ENCODE results near the gene UTF1.

Gene UTF1

GRCh38 chr10:133245439-133246235 is 15.6 kb downstream of the UTF1 start:
- Histone ChIP-seq H3K4me3 (ENCODE audit: low read length) (no peak overlapping the region), H3K27me3 (ENCODE audit: control insufficient read depth, insufficient read depth, low read length) (peaks cover 62% of the 10 kb centered on the region), H3K4me2 (ENCODE audit: low read length) (no peak overlapping the region), H3K9me3 (replicated peaks; ENCODE audit: low read length) (no peaks in the 10 kb centered on the region), H3K36me3 (ENCODE audit: insufficient read depth, low read length) (no peaks in the 10 kb centered on the region), H3K4me1 (ENCODE audit: control insufficient read depth, insufficient read depth, low read length) (no peaks in the 10 kb centered on the region), H3K9ac (ENCODE audit: low read depth, low read length) (no peak overlapping the region)

DNA sequence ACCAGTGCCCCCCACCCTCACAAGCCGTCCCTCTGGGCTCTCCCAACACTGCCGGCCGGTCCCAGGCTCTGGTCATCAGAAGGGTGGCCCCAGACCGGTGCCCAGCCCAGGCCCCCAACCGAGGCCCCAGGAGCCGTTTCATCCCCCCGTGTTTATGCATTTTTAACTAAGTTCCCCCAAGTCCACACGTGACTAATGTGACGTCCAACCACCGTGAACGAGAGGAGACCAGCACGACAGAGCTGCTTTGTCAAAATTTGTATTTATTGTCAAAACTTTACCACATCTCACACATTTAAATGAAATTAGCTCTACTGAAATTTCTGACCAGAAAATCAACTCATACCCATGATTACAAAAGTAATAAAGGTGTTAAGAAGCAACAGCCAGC is 16.2 kb downstream of the UTF1 start:
- no peak overlapping the region for H3K4me3 ChIP-seq (ENCODE audit: low read length)
- H3K36me3 ChIP-seq (ENCODE audit: insufficient read depth, low read length) = no peaks in the 10 kb centered on the region
- H3K27me3 ChIP-seq (ENCODE audit: control insufficient read depth, insufficient read depth, low read length) = peaks cover 56% of the 10 kb centered on the region
- no peaks in the 10 kb centered on the region for H3K9me3 ChIP-seq (replicated peaks; ENCODE audit: low read length)
- no peaks in the 10 kb centered on the region for H3K4me1 ChIP-seq (ENCODE audit: control insufficient read depth, insufficient read depth, low read length)
- H3K9ac ChIP-seq (ENCODE audit: low read depth, low read length) = no peak overlapping the region
- H3K4me2 ChIP-seq (ENCODE audit: low read length) = no peak overlapping the region

DNA sequence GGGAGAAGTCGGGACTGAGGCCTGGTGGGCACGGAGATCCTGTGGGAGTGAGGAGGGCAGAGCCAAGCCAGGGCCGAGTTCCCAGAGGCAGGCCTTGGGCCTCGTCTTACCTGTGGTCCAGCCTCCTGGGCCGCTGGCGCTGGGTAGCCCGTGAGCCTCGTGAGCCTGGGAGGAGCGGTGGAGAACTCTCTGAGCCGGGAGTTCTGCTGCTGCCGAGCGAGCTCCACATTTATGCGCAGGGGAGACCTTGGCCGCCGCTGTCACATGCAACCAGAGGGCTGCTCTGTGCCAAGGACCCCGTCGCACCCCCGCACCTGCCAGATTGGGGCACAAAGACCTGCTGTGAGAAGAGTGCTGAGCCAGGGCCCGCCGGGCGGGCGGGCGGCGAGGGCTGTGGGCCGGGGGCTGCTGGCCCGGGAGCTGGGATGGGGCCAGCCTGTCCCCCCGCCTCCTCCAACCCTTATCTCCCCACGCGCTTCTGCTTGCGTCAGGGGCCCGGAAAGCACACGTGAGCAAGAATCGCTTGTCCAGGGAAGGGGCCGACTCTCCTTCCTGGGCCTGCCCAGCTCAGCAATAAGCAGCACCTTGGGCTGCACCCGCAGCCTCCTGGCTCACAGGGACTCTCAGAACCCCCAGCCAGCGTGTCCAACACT is 17.8 kb downstream of the UTF1 start:
- Histone ChIP-seq H3K4me2 (ENCODE audit: low read length) (no peak overlapping the region), H3K27me3 (ENCODE audit: control insufficient read depth, insufficient read depth, low read length) (peaks cover 44% of the 10 kb centered on the region), H3K9ac (ENCODE audit: low read depth, low read length) (no peak overlapping the region), H3K36me3 (ENCODE audit: insufficient read depth, low read length) (no peaks in the 10 kb centered on the region), H3K4me3 (ENCODE audit: low read length) (no peak overlapping the region), H3K9me3 (replicated peaks; ENCODE audit: low read length) (no peaks in the 10 kb centered on the region), H3K4me1 (ENCODE audit: control insufficient read depth, insufficient read depth, low read length) (no peaks in the 10 kb centered on the region)

DNA sequence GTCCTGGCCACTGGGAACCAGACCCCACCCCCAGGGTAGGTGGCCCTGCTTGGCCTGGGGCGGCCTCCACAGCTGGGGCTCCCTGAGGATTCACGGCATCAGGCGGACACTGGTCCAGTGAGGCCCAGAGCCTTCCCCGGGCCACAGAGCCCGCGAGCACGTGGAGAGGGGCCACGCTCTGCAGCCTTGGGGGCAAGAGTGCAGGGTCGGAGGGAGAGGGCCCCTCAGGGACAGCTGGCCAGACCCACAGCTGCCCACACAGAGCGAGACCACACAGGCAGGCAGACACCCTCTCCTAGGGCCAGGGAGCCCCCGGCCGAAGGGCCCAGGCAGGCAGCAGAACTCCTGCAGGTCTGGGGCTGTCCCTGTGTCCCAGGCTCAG is 18.3 kb downstream of the UTF1 start:
- H3K9me3 ChIP-seq (replicated peaks; ENCODE audit: low read length) = no peaks in the 10 kb centered on the region
- no peak overlapping the region for H3K9ac ChIP-seq (ENCODE audit: low read depth, low read length)
- H3K27me3 ChIP-seq (ENCODE audit: control insufficient read depth, insufficient read depth, low read length) = peaks cover 39% of the 10 kb centered on the region
- no peak overlapping the region for H3K4me2 ChIP-seq (ENCODE audit: low read length)
- no peaks in the 10 kb centered on the region for H3K36me3 ChIP-seq (ENCODE audit: insufficient read depth, low read length)
- H3K4me1 ChIP-seq (ENCODE audit: control insufficient read depth, insufficient read depth, low read length) = no peaks in the 10 kb centered on the region
- H3K4me3 ChIP-seq (ENCODE audit: low read length) = no peak overlapping the region

GRCh38 chr10:133249094-133249780 is 19.2 kb downstream of the UTF1 start:
- no peak overlapping the region for H3K4me3 ChIP-seq (ENCODE audit: low read length)
- H3K9ac ChIP-seq (ENCODE audit: low read depth, low read length) = no peak overlapping the region
- H3K4me1 ChIP-seq (ENCODE audit: control insufficient read depth, insufficient read depth, low read length) = no peaks in the 10 kb centered on the region
- H3K9me3 ChIP-seq (replicated peaks; ENCODE audit: low read length) = no peaks in the 10 kb centered on the region
- peaks cover 30% of the 10 kb centered on the region for H3K27me3 ChIP-seq (ENCODE audit: control insufficient read depth, insufficient read depth, low read length)
- H3K4me2 ChIP-seq (ENCODE audit: low read length) = no peak overlapping the region
- H3K36me3 ChIP-seq (ENCODE audit: insufficient read depth, low read length) = no peaks in the 10 kb centered on the region

DNA sequence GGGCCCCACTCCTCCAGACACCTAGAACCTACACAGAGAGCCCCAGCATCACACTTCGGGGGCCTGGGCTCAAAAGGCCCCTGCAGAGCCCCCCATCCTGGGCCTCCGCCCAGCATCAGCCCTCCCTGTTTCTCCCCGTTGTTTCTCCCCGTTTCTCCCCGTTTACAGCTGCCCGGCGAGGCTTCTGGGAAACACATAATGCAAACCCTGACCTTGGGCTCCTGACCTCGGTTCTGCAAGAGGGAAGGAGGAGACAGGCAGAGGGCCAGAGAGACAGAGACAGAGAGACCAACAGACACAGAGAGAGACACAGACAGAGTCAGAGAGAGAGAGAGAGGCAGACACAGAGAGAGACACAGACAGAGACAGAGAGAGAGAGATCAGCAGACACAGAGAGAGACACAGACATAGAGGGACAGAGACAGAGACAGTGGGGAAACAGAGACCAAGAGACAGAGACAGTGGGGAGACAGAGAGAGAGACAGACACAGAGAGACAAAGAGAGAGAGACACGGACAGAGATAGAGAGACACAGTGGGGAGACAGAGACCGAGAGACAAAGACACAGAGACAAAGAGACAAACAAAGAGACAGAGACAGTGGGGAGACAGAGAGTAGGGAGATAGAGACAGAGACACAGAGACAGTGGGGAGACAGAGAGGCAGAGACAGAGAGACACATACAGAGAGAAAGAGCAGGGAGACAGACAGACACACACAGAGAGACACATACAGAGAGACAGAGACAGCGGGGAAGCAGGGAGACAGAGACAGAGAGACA is 20.1 kb downstream of the UTF1 start:
- Histone ChIP-seq H3K4me2 (ENCODE audit: low read length) (no peak overlapping the region), H3K9ac (ENCODE audit: low read depth, low read length) (no peak overlapping the region), H3K4me3 (ENCODE audit: low read length) (no peak overlapping the region), H3K4me1 (ENCODE audit: control insufficient read depth, insufficient read depth, low read length) (no peaks in the 10 kb centered on the region), H3K27me3 (ENCODE audit: control insufficient read depth, insufficient read depth, low read length) (peaks cover 30% of the 10 kb centered on the region), H3K9me3 (replicated peaks; ENCODE audit: low read length) (no peaks in the 10 kb centered on the region), H3K36me3 (ENCODE audit: insufficient read depth, low read length) (no peaks in the 10 kb centered on the region)

DNA sequence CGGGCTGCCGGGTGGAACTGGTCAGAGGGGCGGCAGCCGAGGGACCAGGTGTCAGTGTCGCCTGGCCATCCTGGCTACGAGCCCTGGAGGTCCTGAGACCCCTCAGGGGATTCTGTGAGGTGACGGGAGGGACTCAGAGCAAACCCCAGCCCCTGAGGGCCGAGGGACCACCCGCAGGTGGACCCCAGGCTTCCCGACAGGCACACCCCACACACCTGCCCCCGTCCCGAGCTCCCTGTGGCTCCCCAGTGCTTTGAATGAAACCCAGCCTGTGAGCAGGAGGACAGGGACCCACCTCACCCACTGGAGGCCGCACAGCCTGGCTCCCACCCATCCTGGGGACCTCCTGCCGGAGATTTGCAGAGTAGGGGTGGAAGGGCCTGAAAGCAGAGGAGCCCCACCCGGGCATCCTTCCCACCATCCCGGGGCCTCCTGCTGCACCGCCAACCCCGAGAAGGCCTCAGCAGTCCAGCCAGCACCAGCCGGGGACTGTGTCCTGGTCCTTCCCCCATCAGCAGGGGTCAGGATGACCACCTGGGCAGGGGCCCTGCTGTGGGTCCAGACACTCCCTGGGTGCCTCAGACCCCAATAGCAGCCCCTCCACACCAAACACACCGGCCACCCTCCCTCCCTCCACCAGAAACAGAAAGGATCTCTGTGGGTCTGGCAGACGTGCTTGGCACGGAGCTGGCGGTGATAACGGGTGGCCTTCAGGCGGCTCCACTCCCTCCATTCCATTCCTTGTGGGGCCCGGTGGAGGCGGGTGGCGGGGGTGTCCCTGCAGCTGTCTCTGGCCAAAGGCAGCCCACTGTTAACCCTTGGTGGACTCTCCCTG is 21.6 kb downstream of the UTF1 start:
- no peak overlapping the region for H3K9ac ChIP-seq (ENCODE audit: low read depth, low read length)
- no peaks in the 10 kb centered on the region for H3K36me3 ChIP-seq (ENCODE audit: insufficient read depth, low read length)
- H3K27me3 ChIP-seq (ENCODE audit: control insufficient read depth, insufficient read depth, low read length) = peaks cover 18% of the 10 kb centered on the region
- H3K4me3 ChIP-seq (ENCODE audit: low read length) = no peak overlapping the region
- H3K4me1 ChIP-seq (ENCODE audit: control insufficient read depth, insufficient read depth, low read length) = no peaks in the 10 kb centered on the region
- no peaks in the 10 kb centered on the region for H3K9me3 ChIP-seq (replicated peaks; ENCODE audit: low read length)
- no peak overlapping the region for H3K4me2 ChIP-seq (ENCODE audit: low read length)

DNA sequence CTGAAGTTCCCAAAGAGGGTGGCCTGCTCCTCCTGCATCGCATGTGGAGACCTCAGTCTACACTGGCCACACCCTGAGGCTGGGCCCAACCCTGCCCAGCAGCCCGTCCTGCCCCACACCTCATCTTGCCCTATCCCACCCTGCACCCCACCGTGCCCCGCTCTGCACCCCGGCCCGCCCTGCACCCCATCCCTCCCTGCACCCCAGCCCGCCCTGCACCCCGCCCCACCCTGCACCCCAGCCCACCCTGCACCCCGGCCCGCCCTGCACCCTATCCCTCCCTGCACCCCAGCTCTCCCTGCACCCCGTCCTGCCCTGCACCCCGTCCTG is 22.2 kb downstream of the UTF1 start:
- Histone ChIP-seq H3K36me3 (ENCODE audit: insufficient read depth, low read length) (no peaks in the 10 kb centered on the region), H3K27me3 (ENCODE audit: control insufficient read depth, insufficient read depth, low read length) (peaks cover 18% of the 10 kb centered on the region), H3K4me1 (ENCODE audit: control insufficient read depth, insufficient read depth, low read length) (no peaks in the 10 kb centered on the region), H3K9me3 (replicated peaks; ENCODE audit: low read length) (no peaks in the 10 kb centered on the region), H3K9ac (ENCODE audit: low read depth, low read length) (no peak overlapping the region), H3K4me3 (ENCODE audit: low read length) (no peak overlapping the region), H3K4me2 (ENCODE audit: low read length) (no peak overlapping the region)

DNA sequence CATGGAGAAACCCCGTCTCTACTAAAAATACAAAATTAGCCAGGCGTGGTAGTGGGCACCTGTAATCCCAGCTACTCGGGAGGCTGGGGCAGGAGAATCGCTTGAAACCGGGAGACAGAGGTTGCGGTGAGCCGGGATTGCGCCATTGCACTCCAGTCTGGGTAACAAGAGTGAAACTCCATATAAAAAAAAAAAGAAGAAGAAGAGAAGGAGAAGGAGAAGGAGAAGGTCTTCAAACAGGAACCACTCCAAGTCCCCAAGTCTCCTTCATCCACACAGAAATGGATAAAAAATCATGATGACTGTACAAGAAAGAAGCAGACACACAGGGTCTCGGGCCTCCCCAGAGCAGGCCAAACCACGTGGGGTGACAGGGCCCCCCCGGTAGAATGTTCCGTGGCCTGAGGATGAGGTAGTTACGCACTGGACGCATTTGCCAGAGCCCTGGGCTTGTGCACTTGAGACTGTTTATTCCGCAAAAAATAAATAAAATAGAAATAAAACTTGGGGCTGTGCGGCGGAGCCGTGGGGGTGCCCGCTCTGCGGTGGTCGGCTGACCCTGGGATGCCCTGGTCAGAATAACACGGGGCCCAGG is 23.4 kb downstream of the UTF1 start:
- Histone ChIP-seq H3K4me2 (ENCODE audit: low read length) (no peak overlapping the region), H3K4me1 (ENCODE audit: control insufficient read depth, insufficient read depth, low read length) (peaks cover 10% of the 10 kb centered on the region), H3K36me3 (ENCODE audit: insufficient read depth, low read length) (no peaks in the 10 kb centered on the region), H3K9me3 (replicated peaks; ENCODE audit: low read length) (no peaks in the 10 kb centered on the region), H3K27me3 (ENCODE audit: control insufficient read depth, insufficient read depth, low read length) (peaks cover 13% of the 10 kb centered on the region), H3K4me3 (ENCODE audit: low read length) (no peak overlapping the region), H3K9ac (ENCODE audit: low read depth, low read length) (no peak overlapping the region)

DNA sequence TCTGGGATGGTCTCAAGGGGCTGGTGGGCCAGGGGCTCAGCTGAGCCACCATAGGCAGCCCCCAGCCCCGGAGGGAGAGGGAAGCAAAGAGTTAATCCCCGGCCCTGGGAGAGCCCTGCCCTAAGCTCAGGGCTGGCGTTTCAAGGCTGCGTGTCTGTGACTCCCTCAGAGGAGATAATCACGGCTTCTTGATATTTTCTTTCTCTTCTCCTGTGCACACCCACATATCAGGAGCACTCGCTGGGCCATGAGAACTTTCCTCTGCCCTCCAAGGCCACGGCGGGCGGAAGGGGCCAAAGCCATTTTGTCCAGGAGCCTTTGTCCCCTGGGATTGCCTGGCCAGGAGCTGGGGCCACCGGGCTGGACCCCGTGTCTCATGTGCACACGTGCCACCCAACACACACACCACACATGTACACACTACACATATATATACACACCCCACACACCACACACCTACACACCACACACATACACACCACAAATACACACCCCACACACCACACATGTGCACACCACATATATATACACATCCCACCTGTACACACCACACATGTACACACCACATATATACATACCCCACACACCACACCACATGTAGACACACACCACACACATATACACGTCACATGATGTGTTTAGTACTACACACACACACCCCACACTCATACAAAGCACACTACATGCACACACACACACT is 24.6 kb downstream of the UTF1 start:
- no peaks in the 10 kb centered on the region for H3K9me3 ChIP-seq (replicated peaks; ENCODE audit: low read length)
- peaks cover 19% of the 10 kb centered on the region for H3K4me1 ChIP-seq (ENCODE audit: control insufficient read depth, insufficient read depth, low read length)
- no peak overlapping the region for H3K4me3 ChIP-seq (ENCODE audit: low read length)
- no peak overlapping the region for H3K9ac ChIP-seq (ENCODE audit: low read depth, low read length)
- H3K4me2 ChIP-seq (ENCODE audit: low read length) = no peak overlapping the region
- peaks cover 10% of the 10 kb centered on the region for H3K27me3 ChIP-seq (ENCODE audit: control insufficient read depth, insufficient read depth, low read length)
- no peaks in the 10 kb centered on the region for H3K36me3 ChIP-seq (ENCODE audit: insufficient read depth, low read length)
